GM19455 (cell line): ENCODE results near the gene BCL10.
"Not testable (repeated sequence)": the region's sequence is repeated elsewhere in the genome, so short reads cannot be mapped to it uniquely, and the experiment has no call there.

Experiments
- ATAC-seq: cut with Tn5 transposase; IDR thresholded peaks from one replicate; pipeline ENCODE4 v1.9.1; 2021; ENCODE audit not compliant: unreplicated experiment

BCL10 gene

GRCh38 chr1:85268801-85269585, 7.4 kb downstream of the BCL10 start:
- ATAC-seq = no peak

GRCh38 chr1:85267313-85267712, 9.1 kb downstream of the BCL10 start:
- ATAC-seq = no peak

GRCh38 chr1:85264150-85264549, 12.3 kb downstream of the BCL10 start:
- no peak for ATAC-seq

GRCh38 chr1:85262985-85263384, 13.4 kb downstream of the BCL10 start:
- no peak for ATAC-seq

GRCh38 chr1:85259912-85260274, 16.5 kb downstream of the BCL10 start:
- no peak for ATAC-seq

- ATAC-seq = peak; percentile 97
Measured at GRCh38 chr1:85259118-85259911, 17.1 kb downstream of the BCL10 start, which contains the start of gene C1orf52. Gene C1orf52 (minus strand): TSS chr1:85259662. CDS start chr1:85259633, 29 bp downstream.

- ATAC-seq = no peak
Measured at GRCh38 chr1:85258536-85259117, 17.8 kb downstream of the BCL10 start.

GRCh38 chr1:85249042-85249441, 27.4 kb downstream of the BCL10 start:
- not testable (repeated sequence) for ATAC-seq

GRCh38 chr1:85245891-85246290, 30.5 kb downstream of the BCL10 start:
- no peak for ATAC-seq

GRCh38 chr1:85245456-85245855, 31.0 kb downstream of the BCL10 start:
- ATAC-seq = no peak

GRCh38 chr1:85244271-85245061, 32.0 kb downstream of the BCL10 start:
- ATAC-seq = no peak

- no peak for ATAC-seq
Measured at GRCh38 chr1:85243372-85243771, 33.1 kb downstream of the BCL10 start.

GRCh38 chr1:85240643-85241042, 35.8 kb downstream of the BCL10 start:
- ATAC-seq = no peak

GRCh38 chr1:85240174-85240601, 36.2 kb downstream of the BCL10 start:
- no peak for ATAC-seq

- ATAC-seq = no peak
Measured at GRCh38 chr1:85237613-85238012, 38.8 kb downstream of the BCL10 start.

- no peak for ATAC-seq
Measured at GRCh38 chr1:85230305-85230977, 46.0 kb downstream of the BCL10 start.

GRCh38 chr1:85229574-85230097, 46.8 kb downstream of the BCL10 start:
- ATAC-seq = no peak

- no peak for ATAC-seq
Measured at GRCh38 chr1:85228972-85229371, 47.5 kb downstream of the BCL10 start.

GRCh38 chr1:85225624-85226380, 50.6 kb downstream of the BCL10 start:
- ATAC-seq = no peak
